ENCODE measurements around the gene BAD. TPM values are rescaled to one million over a fixed set of nuclear protein-coding genes. Genes with fewer than 3 reads are reported as not detected.

Gene BAD
- total and polyA plus RNA-seq, 2 of the 13 experiments (the other 11 are each of a cell fraction or from before 2014, with no cell fraction given) = 17.9 to 28.5 TPM

- TF ChIP-seq KIAA2018 (CRISPR knock-in tag; IDR thresholded peaks at IDR 0.05; ENCODE audit: borderline replicate concordance) (no peak), FOXP1 (IDR thresholded peaks at IDR 0.05) (no peak), FOXP1 (CRISPR knock-in tag; IDR thresholded peaks at IDR 0.05) (no peak), HOXA3 (CRISPR knock-in tag; IDR thresholded peaks at IDR 0.05) (peak; percentile 33; the same call in 1 of the 2 replicates), MTF1 (CRISPR knock-in tag; IDR thresholded peaks at IDR 0.05) (no peak), ARNT2 (CRISPR knock-in tag; IDR thresholded peaks at IDR 0.05; ENCODE audit: low read depth) (peak; percentile 59; the same call in 1 of the 2 replicates), MTA3 (CRISPR knock-in tag; IDR thresholded peaks at IDR 0.05) (no peak), GLI4 (CRISPR knock-in tag; IDR thresholded peaks at IDR 0.05; ENCODE audit: borderline replicate concordance) (no peak), ZNF318 (CRISPR knock-in tag; IDR thresholded peaks at IDR 0.05) (no peak)
These were observed 50.4 kb downstream of the BAD start, which contains the start of gene VEGFB (continued) for GRCh38 chr11:64233913-64234586.
